Measurements from ENCODE around the gene P3H3.

P3H3 gene

DNA sequence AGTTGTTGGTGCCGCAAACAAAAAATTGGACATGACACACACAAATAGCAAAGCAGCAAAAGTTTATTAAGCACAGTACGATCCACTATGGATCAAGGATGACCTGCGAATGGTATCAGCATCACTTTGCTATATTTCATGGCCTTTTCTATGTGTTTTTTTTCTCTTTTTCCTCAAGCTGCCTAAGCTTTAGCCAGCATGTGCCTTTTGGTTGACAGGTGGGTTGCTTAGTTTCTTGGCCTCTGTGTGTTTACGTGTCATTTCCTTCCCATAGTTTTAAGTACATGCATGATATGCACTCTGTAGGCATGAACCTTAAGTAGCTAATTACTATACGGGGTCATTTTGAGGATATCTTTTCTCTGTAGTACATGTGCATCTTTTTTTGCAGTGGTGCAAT, 29.1 kb upstream of the P3H3 start:
- no peak for DNase-seq

DNA sequence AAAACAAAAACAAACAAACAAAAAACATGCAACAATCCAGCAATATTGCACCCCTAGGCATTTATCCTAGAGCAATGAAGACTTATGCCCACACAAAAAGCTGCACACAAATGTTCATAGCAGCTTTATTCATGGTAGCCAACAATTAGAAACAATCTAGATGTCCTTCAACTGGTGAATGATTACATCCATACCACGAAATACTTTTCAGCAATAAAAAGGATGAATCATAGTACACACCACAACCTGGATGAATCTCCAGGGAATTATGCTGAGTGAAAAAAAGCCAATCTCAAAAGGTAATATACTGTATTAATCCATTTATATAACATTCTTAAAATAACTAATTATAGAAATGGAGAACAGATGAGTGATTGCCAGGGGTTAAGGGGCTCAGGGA, 21.0 kb upstream of the P3H3 start:
- DNase-seq: no peak

DNA sequence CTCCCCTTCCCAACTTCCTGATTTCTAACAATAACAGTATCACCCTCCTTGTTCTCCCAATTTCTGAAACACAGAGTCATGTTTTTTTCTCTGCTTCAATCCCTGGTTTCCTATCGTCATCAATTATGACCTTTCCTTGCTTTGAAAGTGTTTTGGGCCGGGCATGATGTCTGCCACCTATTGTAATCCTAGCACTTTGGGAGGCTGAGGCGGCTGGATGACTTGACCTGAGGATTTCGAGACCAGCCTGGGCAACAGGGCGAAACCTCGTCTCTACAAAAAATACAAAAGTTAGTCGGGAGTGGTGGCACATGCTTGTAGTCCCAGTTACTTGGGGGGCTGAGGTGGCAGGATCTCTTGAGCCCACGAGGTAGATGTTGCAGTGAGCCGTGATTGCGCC, 19.2 kb upstream of the P3H3 start:
- DNase-seq: no peak

DNA sequence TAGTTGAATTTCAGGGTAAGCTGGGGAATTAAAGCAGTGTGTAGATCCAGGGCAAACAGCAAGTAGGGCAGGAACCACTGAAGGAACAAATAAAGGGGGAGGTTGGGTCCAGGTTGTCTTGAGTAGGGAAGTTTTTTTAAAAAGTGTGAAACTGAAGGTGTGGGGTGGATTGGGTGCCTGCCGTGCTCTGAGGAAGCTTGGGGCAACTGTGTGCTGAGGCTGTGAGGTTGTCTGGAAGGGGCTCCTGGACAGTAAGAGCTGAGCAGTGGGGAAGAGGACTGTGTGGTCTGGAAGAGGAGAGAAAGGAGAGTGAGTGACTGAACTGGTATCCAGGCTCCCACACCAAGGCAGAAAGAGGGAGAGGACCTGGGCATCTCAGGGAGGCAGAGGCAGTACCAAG, 17.4 kb upstream of the P3H3 start:
- DNase-seq: no peak

DNA sequence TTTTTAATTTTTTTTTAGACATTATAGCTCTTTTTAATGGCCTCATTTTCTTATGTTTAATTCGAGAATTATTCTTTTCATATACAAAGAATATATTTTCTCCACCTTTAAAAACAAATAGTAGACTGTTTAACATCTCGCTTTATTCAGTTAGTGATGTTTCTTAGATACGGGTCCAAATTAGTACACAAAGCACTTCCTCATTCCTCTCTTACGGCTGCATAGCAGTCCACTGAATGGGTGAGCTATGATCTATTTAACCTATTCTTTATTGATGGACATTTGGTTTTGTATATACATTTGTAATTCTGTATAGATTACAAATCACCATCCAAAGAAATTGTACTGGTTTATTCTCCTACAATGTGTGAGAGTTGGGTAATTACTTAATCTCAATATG, 14.8 kb upstream of the P3H3 start:
- no peak for DNase-seq

DNA sequence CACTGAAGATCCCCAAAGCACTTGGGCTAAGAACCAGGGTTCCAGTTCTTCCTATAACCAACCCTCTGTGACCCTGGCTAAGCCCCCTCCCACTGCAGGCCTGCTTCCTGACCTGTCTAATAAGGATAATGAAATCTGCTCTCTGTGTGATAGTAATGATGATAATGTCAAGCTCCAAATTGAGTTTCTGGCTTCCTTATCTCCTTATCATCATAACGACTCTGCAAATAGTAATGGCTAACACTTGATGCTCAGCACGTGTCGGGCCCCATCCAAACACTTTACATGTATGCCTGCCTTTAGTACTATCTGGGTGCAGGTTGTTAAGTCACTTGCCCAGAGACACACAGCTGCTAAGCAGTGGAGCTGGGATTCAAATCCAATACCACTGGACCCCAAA, 11.6 kb upstream of the P3H3 start:
- no peak for DNase-seq

DNA sequence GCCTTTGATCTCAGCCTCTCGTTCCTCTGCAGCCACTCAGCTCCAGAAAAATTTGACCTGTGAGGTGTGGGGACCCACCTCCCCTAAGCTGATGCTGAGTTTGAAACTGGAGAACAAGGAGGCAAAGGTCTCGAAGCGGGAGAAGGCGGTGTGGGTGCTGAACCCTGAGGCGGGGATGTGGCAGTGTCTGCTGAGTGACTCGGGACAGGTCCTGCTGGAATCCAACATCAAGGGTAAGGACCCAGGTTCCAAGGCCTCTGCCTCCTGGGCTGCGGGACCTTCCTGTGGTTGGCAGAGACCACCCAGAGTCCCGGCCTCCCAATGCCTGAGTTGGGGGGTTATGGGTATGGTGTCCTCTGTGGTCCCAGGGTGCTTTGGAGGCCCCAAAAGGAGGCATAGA, 11.1 kb upstream of the P3H3 start:
- DNase-seq: no peak

DNA sequence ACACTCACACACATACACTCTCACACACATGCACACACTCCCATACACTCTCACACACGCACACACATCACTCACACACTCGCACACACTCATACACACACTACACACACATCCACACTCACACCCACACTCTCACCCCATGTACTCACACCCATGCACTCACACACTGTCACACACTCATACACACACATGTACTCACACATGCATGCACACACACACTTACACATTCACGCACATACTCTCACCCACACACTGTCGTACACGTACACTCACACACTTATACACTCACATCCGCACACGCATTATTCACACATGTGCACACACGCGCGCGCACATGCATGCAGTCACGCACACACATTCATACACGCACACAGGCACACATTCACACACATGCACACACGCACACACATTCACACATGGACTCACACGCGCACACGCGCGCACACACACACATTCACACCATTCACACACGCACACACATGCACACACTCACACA, 10.5 kb upstream of the P3H3 start:
- no peak for DNase-seq

DNA sequence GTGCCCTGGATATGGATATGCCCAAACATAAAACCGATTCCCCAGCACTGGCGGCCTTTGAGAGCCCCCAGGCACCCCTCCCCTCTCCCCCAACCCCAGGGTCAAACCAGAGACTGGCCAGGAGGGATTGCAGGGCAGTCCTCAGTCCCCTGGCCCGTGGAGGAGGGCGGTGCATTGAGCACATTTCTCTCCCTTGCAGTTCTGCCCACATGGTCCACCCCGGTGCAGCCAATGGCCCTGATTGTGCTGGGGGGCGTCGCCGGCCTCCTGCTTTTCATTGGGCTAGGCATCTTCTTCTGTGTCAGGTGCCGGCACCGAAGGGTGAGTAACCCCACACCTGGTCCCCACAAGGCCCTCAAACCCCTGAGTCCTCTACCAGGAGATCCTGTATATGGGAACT, 10.0 kb upstream of the P3H3 start:
- DNase-seq: no peak

DNA sequence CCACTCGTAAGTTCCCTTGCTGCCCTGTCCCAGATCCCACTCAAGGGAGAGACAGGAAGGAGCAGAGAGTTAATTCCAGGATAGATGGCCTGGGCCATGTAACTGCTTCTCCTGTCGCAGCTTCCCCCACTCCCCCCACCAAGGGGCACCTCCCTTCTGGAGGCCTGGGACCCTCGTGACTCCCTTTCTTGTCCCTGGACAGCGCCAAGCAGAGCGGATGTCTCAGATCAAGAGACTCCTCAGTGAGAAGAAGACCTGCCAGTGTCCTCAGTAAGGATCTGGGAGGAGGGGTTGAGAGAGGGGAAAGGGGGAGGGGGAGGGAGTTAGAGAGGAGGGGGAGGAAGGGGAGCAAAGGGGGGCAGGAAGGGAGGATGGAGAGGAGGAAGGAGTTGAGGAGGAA, 9.6 kb upstream of the P3H3 start:
- DNase-seq: no peak

DNA sequence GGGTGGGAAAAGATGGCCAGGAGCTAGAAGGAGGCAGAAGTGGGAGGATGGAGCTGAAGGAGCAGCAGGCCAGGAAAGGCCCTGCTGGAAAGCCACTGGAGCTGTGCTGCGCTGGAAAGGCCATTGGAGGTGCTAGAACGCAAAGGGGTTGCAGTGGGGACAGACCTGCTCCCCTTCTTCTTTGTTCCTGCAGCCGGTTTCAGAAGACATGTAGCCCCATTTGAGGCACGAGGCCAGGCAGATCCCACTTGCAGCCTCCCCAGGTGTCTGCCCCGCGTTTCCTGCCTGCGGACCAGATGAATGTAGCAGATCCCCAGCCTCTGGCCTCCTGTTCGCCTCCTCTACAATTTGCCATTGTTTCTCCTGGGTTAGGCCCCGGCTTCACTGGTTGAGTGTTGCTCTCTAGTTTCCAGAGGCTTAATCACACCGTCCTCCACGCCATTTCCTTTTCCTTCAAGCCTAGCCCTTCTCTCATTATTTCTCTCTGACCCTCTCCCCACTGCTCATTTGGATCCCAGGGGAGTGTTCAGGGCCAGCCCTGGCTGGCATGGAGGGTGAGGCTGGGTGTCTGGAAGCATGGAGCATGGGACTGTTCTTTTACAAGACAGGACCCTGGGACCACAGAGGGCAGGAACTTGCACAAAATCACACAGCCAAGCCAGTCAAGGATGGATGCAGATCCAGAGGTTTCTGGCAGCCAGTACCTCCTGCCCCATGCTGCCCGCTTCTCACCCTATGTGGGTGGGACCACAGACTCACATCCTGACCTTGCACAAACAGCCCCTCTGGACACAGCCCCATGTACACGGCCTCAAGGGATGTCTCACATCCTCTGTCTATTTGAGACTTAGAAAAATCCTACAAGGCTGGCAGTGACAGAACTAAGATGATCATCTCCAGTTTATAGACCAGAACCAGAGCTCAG, 8.8 kb upstream of the P3H3 start:
- DNase-seq: no peak

DNA sequence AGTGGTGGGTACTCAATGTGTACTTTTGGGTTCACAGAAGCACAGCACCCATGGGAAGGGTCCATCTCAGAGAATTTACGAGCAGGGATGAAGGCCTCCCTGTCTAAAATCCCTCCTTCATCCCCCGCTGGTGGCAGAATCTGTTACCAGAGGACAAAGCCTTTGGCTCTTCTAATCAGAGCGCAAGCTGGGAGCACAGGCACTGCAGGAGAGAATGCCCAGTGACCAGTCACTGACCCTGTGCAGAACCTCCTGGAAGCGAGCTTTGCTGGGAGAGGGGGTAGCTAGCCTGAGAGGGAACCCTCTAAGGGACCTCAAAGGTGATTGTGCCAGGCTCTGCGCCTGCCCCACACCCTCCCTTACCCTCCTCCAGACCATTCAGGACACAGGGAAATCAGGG, 8.0 kb upstream of the P3H3 start:
- DNase-seq: no peak

DNA sequence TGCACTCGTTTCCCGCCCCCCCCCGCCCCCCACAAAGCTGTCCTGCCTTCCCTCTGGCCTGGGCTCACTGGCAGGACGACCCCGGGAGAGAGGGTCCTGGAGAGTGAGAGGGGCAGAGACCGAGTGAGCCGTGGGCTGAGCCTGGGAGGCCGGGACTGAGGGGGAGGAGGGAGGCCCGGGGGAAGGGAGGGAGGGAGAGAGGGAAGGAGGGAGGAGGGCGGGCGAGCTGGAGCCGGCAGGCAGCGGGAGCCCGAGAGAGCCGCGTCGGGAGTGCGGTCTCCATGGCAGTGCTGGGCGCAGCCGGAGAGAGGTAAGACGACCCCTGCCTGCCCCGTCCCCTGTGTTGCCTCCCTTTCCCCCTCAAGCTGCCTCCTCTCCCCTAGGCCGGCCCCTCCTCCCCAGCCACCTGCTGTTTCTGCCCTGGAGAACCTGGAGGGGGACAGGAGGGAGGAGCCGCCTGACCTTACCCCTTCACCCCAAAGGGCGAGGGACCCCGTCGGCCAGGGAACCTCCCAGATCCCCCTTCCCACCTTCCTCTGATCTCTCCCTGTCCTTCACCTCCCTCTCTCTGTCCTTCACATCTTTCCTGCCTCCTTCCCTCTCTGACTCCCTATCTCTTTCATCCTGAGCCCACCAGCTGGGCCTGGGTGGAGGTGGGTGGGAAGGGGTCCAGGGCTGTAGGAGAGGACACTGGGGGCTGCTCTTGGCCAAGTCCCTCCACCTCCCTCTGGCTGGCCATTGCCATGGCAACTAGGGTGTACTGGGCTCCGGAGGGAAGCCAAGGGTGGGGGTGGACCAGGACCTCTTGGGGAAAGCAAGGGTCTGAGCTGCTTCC, 6.4 kb upstream of the P3H3 start, which contains the start of gene GPR162:
GPR162 (plus strand) TSS at position 231 of the 835 bp plus-strand sequence. CDS start 2,078 bp downstream, outside the sequence.
- DNase-seq: no peak

DNA sequence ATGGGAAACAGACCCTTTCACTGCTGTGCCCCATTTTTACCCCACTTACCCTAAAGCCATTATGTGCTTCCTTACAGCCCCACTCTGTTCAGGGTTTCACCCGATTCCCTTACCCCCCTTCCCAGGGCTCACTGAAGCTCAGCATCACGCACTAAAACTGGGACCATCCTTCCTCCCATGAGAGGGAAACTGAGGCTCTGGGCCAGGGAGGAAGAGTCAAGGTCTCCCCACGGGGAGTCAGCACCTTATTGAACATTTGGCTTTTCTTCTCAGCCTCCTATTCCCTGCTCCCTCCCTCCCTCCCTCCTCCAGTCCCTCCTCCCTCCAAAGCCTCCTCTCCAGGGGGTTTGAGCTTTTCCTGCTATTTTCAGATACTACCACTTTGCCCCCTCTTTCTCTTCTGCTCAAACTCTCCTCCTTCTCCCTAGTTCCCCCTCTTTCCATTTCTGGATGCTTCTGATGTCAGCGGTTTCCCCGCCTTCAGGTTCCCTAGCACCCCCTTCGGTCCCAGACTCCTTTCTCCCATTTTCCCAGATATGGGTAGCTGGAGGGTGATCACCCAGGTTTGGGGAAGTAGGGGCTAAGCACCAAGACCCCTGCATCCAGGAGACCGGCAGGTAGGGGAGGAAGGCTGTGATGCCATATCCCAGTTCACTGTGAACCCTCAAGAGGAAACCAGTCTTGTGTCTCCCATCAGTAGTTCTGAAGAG, 5.6 kb upstream of the P3H3 start:
- no peak for DNase-seq

DNA sequence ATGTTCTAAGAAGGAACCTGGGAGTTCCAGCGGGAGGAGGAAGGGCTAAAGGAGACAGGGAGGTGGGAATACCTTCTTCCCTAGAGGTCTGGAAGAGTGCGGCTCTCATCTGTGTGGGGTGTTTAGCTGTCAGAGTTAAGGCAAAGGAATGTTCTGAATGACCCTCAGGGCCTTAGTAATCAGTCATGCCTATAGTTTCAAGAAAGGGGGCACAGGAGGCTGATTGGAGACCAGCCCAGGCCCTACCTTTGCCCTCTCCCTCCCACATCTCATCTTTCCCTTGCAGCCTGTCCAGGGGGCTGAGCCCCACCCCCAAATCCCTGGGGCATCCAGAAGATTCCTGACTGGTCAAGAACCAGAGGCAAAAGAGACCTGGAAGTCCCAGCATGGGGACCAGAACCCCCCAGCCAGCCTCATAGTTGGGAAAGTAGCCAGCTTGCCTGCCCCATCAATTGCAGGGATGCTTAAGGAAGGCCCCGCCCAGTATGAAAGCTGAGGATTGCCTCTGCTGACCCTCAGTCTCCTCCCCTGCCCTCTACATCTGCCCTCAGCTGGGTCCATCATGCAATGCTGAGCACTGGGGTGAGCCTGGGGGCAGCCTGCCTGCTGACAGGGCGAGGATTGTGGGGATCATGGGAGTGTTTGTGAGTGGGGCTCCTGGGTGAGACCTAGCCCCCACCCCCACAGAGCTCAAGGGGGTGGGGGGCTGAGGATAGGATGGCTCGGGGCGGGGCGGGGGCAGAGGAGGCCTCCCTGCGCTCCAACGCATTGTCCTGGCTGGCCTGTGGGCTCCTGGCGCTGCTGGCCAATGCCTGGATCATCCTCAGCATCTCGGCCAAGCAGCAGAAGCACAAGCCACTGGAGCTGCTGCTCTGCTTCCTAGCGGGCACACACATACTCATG, 4.8 kb upstream of the P3H3 start:
- DNase-seq: no peak

DNA sequence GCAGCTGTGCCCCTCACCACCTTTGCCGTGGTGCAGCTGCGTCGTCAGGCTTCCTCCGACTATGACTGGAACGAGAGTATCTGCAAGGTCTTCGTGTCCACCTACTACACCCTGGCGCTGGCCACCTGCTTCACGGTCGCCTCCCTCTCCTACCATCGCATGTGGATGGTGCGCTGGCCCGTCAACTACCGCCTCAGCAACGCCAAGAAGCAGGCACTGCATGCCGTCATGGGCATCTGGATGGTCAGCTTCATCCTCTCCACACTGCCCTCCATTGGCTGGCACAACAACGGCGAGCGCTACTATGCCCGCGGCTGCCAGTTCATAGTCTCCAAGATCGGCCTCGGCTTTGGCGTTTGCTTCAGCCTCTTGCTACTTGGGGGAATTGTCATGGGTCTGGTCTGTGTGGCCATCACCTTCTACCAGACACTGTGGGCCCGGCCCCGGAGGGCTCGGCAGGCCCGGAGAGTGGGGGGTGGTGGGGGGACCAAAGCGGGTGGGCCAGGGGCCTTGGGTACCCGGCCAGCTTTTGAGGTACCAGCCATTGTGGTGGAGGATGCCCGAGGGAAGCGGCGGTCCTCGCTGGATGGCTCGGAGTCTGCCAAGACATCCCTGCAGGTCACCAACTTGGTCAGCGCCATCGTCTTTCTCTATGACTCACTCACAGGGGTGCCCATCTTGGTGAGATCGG, 4.0 kb upstream of the P3H3 start:
- DNase-seq: no peak

DNA sequence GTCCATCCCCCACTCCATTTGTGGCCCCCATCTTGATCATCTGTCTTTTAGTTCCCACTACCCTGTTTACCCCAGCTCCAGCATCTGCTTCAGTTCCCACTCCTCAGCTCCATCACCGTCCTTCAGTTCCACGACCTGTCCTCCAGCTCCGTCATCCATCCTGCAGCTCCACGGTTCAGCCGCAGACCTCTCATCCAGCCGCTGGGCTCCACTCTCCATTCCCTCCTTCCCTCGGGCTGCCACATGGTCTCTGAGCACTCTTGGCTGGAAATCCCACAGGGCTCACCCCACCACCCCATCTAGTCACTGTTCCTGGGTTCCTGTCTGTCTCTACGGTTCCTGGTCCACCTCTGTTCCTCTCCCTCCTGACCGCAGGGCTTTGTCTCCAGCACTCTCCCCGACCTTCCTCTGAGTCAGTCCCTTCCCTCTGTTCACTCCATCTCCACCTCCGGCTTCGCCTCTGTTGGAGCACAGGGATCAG, 3.3 kb upstream of the P3H3 start:
- DNase-seq: no peak

DNA sequence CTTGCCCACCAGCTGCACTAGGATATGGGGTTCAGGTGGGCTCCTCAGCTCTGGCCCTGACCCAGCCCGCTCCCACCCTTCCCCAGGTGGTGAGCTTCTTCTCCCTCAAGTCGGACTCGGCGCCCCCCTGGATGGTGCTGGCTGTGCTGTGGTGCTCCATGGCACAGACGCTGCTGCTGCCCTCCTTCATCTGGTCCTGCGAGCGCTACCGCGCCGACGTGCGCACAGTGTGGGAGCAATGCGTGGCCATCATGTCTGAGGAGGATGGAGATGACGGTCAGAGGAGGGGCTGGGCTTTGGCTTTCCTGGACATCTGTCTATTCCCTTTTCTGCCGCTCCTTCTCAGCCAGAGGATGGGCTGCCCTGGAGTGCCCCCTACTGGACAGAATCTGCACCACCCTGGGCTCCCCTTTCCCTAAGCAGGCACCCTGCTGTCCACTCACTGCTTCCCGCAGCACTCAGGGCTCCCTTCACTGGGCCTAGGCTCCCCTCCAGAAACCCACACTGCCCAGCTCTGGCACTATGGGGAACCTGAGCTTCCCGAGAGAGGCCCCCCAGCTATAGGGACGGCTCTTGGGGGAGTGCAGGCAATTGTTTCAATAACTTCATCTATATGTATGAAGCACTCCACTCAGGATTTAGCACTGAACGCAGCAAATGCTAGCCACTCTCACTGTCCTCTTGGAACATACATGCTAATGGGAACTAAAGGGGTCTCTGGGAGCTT, 2.6 kb upstream of the P3H3 start:
- DNase-seq: peak; percentile 95

DNA sequence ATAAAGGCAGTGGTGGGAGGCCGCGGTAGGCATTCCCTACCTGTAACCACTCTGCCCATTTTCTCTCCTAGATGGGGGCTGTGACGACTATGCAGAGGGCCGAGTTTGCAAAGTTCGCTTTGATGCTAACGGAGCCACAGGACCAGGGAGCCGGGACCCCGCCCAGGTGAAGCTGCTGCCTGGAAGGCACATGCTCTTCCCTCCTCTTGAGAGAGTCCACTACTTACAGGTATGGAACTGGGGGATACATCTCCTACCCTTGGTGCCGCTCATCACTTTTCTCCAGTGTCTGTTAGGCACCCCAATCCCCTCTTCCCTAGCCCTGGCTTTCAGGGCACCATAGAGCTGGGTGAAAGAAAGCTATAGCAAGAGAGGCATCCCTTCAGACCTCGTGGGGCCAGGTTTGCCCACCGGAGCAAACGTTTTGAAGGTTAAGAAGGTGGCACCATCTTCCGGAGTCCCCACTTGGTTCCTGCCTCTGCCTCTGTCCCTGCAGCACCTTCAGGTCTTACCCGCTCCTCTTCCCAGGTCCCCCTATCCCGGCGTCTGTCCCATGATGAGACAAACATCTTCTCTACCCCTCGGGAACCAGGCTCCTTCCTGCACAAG, 2.0 kb upstream of the P3H3 start:
- DNase-seq: no peak
